Thyroid gland (tissue), 4 donors: ENCODE data around the gene NPRL2.

Source experiments
- POLR2A ChIP-seq, 2 donors: fragments of 450-650 bp; IDR thresholded peaks; one replicate each; pipeline ENCODE4 v1.6.1; 2017; ENCODE audit warnings: antibody characterized with exemption in 2 of 2, mild to moderate bottlenecking in 2 of 2, moderate library complexity in 1 of 2
- TF ChIP-seq, protein P1 (sequence below), 6 experiments: fragments of 200-600 bp in 3 of 6; fragments of 450-650 bp in 3 of 6; sonication (generic) in 3 of 6; IDR thresholded peaks; one replicate each; pipeline ENCODE4 v1.5.1; 2016 to 2019; ENCODE audit warnings: antibody characterized with exemption in 6 of 6, mild to moderate bottlenecking in 2 of 6, inconsistent platforms in 1 of 6, moderate library complexity in 1 of 6

DNA sequence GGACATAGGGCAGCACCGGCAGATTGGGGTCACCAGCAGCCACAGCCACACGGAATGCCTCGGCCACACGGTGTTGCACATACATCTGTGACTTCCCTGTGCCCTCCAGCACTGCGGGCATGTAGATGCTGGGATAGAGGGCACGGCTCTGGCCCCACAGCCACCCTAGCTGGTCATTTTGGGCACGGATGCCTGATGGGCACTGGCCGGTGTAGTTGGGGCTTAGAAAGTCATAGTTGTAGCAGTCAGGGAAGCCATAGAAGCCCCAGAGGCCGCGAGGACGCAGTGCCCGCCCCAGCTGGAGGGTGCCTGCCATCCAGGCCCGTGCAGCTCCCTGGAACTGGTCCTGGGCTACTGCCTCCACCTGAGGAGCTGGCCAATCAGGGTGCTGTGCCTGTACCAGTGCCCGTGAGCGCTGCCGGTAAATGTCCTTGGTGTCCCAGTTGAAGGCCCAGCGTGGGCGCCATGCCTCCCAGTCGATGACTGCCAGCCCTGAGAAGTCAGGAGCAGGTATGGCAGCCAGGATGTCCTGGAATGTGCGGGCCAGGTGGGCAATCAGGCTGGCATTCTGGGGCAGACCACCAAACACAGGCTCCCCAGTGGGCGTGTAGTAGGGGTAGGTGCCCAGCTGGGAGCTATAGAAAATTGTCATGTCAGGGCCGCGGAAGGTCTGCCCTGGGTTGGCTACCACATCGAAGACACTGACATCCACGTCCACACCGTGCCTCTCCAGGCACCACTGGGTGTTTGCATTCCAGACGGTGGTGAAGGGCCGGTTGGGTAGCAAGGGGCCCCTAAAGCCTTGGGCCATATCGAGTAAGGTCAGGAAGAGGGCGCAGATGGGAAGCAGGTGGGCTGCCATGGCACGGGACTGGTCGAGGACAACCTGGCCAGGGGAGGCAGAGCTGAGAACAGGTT is 48.2 kb downstream of the NPRL2 start:
- TF ChIP-seq POLR2A (IDR thresholded peaks at IDR 0.05): no peak
- TF ChIP-seq, protein P1, sequence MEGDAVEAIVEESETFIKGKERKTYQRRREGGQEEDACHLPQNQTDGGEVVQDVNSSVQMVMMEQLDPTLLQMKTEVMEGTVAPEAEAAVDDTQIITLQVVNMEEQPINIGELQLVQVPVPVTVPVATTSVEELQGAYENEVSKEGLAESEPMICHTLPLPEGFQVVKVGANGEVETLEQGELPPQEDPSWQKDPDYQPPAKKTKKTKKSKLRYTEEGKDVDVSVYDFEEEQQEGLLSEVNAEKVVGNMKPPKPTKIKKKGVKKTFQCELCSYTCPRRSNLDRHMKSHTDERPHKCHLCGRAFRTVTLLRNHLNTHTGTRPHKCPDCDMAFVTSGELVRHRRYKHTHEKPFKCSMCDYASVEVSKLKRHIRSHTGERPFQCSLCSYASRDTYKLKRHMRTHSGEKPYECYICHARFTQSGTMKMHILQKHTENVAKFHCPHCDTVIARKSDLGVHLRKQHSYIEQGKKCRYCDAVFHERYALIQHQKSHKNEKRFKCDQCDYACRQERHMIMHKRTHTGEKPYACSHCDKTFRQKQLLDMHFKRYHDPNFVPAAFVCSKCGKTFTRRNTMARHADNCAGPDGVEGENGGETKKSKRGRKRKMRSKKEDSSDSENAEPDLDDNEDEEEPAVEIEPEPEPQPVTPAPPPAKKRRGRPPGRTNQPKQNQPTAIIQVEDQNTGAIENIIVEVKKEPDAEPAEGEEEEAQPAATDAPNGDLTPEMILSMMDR (IDR thresholded peaks at IDR 0.05): no peak
